Activated naive CD8-positive, alpha-beta T cell treated with anti-CD3 and anti-CD28 coated beads, Interleukin-2, amount 10 ng/mL, durations not matched to agents 7 days and 5 days (primary cell): Measurements from ENCODE around the gene LCE2D. TPM values are rescaled to one million over a fixed set of nuclear protein-coding genes. Genes with fewer than 3 reads are reported as not detected.
"Not testable (repeated sequence)": the region's sequence is repeated elsewhere in the genome, so short reads cannot be mapped to it uniquely, and the experiment has no call there.

Experiments
- ATAC-seq: fragments of 150-1000 bp; cut with Tn5 transposase; one replicate; pipeline ENCODE4 v1.10.0; 2021; ENCODE audit warnings: low read depth, moderate library complexity
- POLR2A ChIA-PET: fragments of 350-600 bp; sonication (Branson Sonifier 250); formaldehyde crosslinking; loops from one replicate; lab custom pipeline; 2021; ENCODE audit warnings: antibody characterized with exemption; lab: Charles Lee
- DNase-seq: peaks from one replicate; pipeline ENCODE4 v3.0.0; 2021
- H3K27ac Mint-ChIP-seq: one replicate; pipeline ENCODE4 v1.8.0; 2022; ENCODE audit warnings: mild to moderate bottlenecking, mixed read lengths
- H3K27me3 Mint-ChIP-seq: one replicate; pipeline ENCODE4 v1.8.0; 2022; ENCODE audit warnings: mild to moderate bottlenecking, moderate library complexity, mixed read lengths
- H3K36me3 Mint-ChIP-seq: one replicate; pipeline ENCODE4 v1.8.0; 2021; ENCODE audit warnings: mild to moderate bottlenecking, mixed read lengths
- H3K4me1 Mint-ChIP-seq: one replicate; pipeline ENCODE4 v1.8.0; 2021; ENCODE audit warnings: mixed read lengths
- H3K4me3 Mint-ChIP-seq: one replicate; pipeline ENCODE4 v1.8.0; 2022; ENCODE audit warnings: mild to moderate bottlenecking, moderate library complexity, mixed read lengths
- H3K9me3 Mint-ChIP-seq: one replicate; pipeline ENCODE4 v1.8.0; 2021; ENCODE audit warnings: mixed read lengths
- total RNA-seq, 2 experiments: library from RNA; stranded (reverse); gene quantifications; one replicate each; pipeline ENCODE4 v1.2.3, GENCODE V29; 2021

The LCE2D gene
- total RNA-seq, 2 experiments from 2014 or later = not detected

GRCh38 chr1:152658649-152659048, 4.5 kb upstream of the LCE2D start:
- H3K27me3 Mint-ChIP-seq = peaks cover 3% of the 10 kb centered on the region
- H3K4me3 Mint-ChIP-seq = no peak overlapping the region
- peaks cover 2% of the 10 kb centered on the region for H3K4me1 Mint-ChIP-seq
- no peaks in the 10 kb centered on the region for H3K36me3 Mint-ChIP-seq
- no peak for DNase-seq
- no peak overlapping the region for H3K27ac Mint-ChIP-seq
- POLR2A ChIA-PET = no interaction called here
- ATAC-seq = no peak
- no peaks in the 10 kb centered on the region for H3K9me3 Mint-ChIP-seq

GRCh38 chr1:152666171-152666570, 3.0 kb downstream of the LCE2D start:
- ATAC-seq, H3K36me3 Mint-ChIP-seq, H3K9me3 Mint-ChIP-seq, H3K4me3 Mint-ChIP-seq, H3K27ac Mint-ChIP-seq, DNase-seq, H3K27me3 Mint-ChIP-seq, POLR2A ChIA-PET, H3K4me1 Mint-ChIP-seq: not testable (repeated sequence)

GRCh38 chr1:152667648-152668047, 4.5 kb downstream of the LCE2D start:
- Mint-ChIP-seq H3K27ac (no peak overlapping the region), H3K4me1 (no peaks in the 10 kb centered on the region), H3K36me3 (no peaks in the 10 kb centered on the region), H3K27me3 (peaks cover 8% of the 10 kb centered on the region), H3K4me3 (no peak overlapping the region), H3K9me3 (no peaks in the 10 kb centered on the region)
- ATAC-seq (no peak), DNase-seq (no peak)
- POLR2A ChIA-PET = no interaction called here

GRCh38 chr1:152673016-152673415, 9.8 kb downstream of the LCE2D start:
- POLR2A ChIA-PET = no interaction called here
- no peaks in the 10 kb centered on the region for H3K4me1 Mint-ChIP-seq
- no peaks in the 10 kb centered on the region for H3K36me3 Mint-ChIP-seq
- H3K27ac Mint-ChIP-seq = no peak overlapping the region
- peaks cover 12% of the 10 kb centered on the region for H3K27me3 Mint-ChIP-seq
- ATAC-seq (no peak), DNase-seq (no peak)
- H3K4me3 Mint-ChIP-seq = no peak overlapping the region
- no peaks in the 10 kb centered on the region for H3K9me3 Mint-ChIP-seq

- DNase-seq, H3K4me3 Mint-ChIP-seq, H3K27ac Mint-ChIP-seq, H3K9me3 Mint-ChIP-seq, H3K4me1 Mint-ChIP-seq, ATAC-seq, POLR2A ChIA-PET, H3K36me3 Mint-ChIP-seq: not testable (repeated sequence)
- H3K27me3 Mint-ChIP-seq = peaks cover 19% of the 10 kb centered on the region
Observed at GRCh38 chr1:152674983-152675382, 11.8 kb downstream of the LCE2D start, which contains the start of gene LCE2C. Gene LCE2C (plus strand): TSS chr1:152675279. CDS start chr1:152676016, 737 bp downstream.

GRCh38 chr1:152679459-152679858, 16.3 kb downstream of the LCE2D start:
- Mint-ChIP-seq H3K4me3 (no peak overlapping the region), H3K9me3 (no peaks in the 10 kb centered on the region), H3K4me1 (no peaks in the 10 kb centered on the region), H3K27me3 (peaks cover 10% of the 10 kb centered on the region), H3K27ac (no peak overlapping the region), H3K36me3 (no peaks in the 10 kb centered on the region)
- DNase-seq = no peak
- ATAC-seq = no peak
- POLR2A ChIA-PET = no interaction called here

GRCh38 chr1:152681616-152682015, 18.4 kb downstream of the LCE2D start:
- Mint-ChIP-seq H3K9me3 (no peaks in the 10 kb centered on the region), H3K27me3 (peaks cover 10% of the 10 kb centered on the region), H3K27ac (no peak overlapping the region), H3K36me3 (no peaks in the 10 kb centered on the region), H3K4me1 (no peaks in the 10 kb centered on the region), H3K4me3 (no peak overlapping the region)
- DNase-seq (no peak), ATAC-seq (no peak)
- POLR2A ChIA-PET = no interaction called here

GRCh38 chr1:152683846-152684245, 20.7 kb downstream of the LCE2D start:
- DNase-seq (no peak), ATAC-seq (no peak)
- no peak overlapping the region for H3K27ac Mint-ChIP-seq
- H3K4me3 Mint-ChIP-seq = no peak overlapping the region
- no peaks in the 10 kb centered on the region for H3K36me3 Mint-ChIP-seq
- no peaks in the 10 kb centered on the region for H3K4me1 Mint-ChIP-seq
- no peaks in the 10 kb centered on the region for H3K9me3 Mint-ChIP-seq
- POLR2A ChIA-PET = no interaction called here
- peaks cover 2% of the 10 kb centered on the region for H3K27me3 Mint-ChIP-seq

GRCh38 chr1:152685823-152686222, 22.6 kb downstream of the LCE2D start, which contains the start of gene LCE2B:
Gene LCE2B (plus strand): TSS chr1:152686123. CDS start chr1:152686844, 721 bp downstream.
- POLR2A ChIA-PET, H3K27me3 Mint-ChIP-seq, H3K9me3 Mint-ChIP-seq: not testable (repeated sequence)

GRCh38 chr1:152697701-152698600, 34.8 kb downstream of the LCE2D start, which contains the start of gene LCE2A:
Gene LCE2A (plus strand): TSS chr1:152698345. CDS start chr1:152698902, 557 bp downstream.
- no peak within 1 kb of the TSS for H3K27ac Mint-ChIP-seq
- POLR2A ChIA-PET = no interaction called here
- H3K4me3 Mint-ChIP-seq = no peak within 1 kb of the TSS
- peaks cover 8% of the 10 kb centered on the region for H3K27me3 Mint-ChIP-seq
- DNase-seq = no peak
- no peak for ATAC-seq
- H3K36me3 Mint-ChIP-seq = no peaks in the 10 kb centered on the region
- H3K4me1 Mint-ChIP-seq = no peaks in the 10 kb centered on the region
- H3K9me3 Mint-ChIP-seq = peaks cover under 1% of the 10 kb centered on the region

More at GRCh38 chr1:152685823-152686222, 22.6 kb downstream of the LCE2D start, which contains the start of gene LCE2B:
- H3K4me1 Mint-ChIP-seq, DNase-seq, H3K27ac Mint-ChIP-seq, H3K4me3 Mint-ChIP-seq, H3K36me3 Mint-ChIP-seq, ATAC-seq: not testable (repeated sequence)

GRCh38 chr1:152699746-152700145, 36.6 kb downstream of the LCE2D start:
- H3K36me3 Mint-ChIP-seq = no peaks in the 10 kb centered on the region
- H3K27ac Mint-ChIP-seq = no peak overlapping the region
- H3K27me3 Mint-ChIP-seq = peaks cover 12% of the 10 kb centered on the region
- no peak for ATAC-seq
- POLR2A ChIA-PET = no interaction called here
- no peaks in the 10 kb centered on the region for H3K9me3 Mint-ChIP-seq
- DNase-seq = no peak
- no peak overlapping the region for H3K4me3 Mint-ChIP-seq
- no peaks in the 10 kb centered on the region for H3K4me1 Mint-ChIP-seq

- Mint-ChIP-seq H3K27me3 (peaks cover 12% of the 10 kb centered on the region), H3K27ac (no peak within 1 kb of the TSS), H3K4me3 (no peak within 1 kb of the TSS), H3K9me3 (no peaks in the 10 kb centered on the region), H3K4me1 (no peaks in the 10 kb centered on the region), H3K36me3 (no peaks in the 10 kb centered on the region)
- POLR2A ChIA-PET = no interaction called here
- DNase-seq (no peak), ATAC-seq (no peak)
Observed at GRCh38 chr1:152707860-152708259, 44.7 kb downstream of the LCE2D start, which contains the start of gene LCE4A. Gene LCE4A (plus strand): TSS chr1:152708160. CDS start chr1:152709076, 916 bp downstream.
